Raji (cell line): Measurements from ENCODE around the gene GP1BA.

ENCODE experiments used
- POLR2A ChIP-seq: IDR thresholded peaks from 2 replicates; pipeline ENCODE4 v1.6.1; 2011; ENCODE audit warnings: low read depth, low read length, control low read depth; ENCODE audit not compliant: insufficient read depth

GP1BA gene

DNA sequence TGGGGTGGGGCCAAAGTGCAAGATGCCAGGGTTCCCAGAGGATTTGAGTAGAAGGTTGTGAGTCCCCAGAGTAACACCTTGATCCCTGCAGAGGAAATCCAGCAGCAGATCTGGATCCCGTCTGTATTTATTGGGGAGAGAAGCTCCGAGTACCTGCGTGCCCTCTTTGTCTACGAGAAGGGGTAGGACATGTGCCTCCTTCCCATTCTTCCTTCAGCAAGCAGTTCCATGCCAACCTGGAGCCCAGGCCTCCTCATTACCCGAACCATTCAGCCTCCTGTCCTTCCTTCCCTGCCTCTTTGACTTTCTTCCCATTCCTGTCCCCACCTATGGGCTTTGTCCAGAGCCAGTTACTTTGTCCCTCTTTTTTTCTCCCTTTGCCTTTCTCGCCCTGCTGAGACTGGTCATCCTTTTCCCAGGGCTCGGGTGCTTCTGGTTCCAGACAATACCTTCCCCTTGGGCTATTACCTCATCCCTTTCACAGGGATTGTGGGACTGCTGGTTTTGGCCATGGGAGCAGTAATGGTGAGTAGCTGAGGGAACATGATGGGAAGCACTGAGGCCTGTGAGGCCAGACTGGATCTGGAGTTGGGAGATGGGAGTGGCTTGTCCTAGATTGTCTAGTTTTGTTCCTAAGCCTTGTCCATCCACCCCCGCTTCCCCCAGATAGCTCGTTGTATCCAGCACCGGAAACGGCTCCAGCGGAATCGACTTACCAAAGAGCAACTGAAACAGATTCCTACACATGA is 10.9 kb downstream of the GP1BA start:
- no peak for TF ChIP-seq POLR2A

GRCh38 chr17:4944163-4944553 is 12.1 kb downstream of the GP1BA start:
- TF ChIP-seq POLR2A = peak; percentile 37; the same call in 1 of the 2 replicates

GRCh38 chr17:4944554-4945175 is 12.6 kb downstream of the GP1BA start:
- 0 out of 2 replicates have a peak, but pooled peaks have one; percentile 11 for TF ChIP-seq POLR2A

GRCh38 chr17:4945176-4945943 is 13.3 kb downstream of the GP1BA start:
- peak; percentile 59 for TF ChIP-seq POLR2A

GRCh38 chr17:4945944-4946280 is 13.8 kb downstream of the GP1BA start:
- TF ChIP-seq POLR2A = no peak

DNA sequence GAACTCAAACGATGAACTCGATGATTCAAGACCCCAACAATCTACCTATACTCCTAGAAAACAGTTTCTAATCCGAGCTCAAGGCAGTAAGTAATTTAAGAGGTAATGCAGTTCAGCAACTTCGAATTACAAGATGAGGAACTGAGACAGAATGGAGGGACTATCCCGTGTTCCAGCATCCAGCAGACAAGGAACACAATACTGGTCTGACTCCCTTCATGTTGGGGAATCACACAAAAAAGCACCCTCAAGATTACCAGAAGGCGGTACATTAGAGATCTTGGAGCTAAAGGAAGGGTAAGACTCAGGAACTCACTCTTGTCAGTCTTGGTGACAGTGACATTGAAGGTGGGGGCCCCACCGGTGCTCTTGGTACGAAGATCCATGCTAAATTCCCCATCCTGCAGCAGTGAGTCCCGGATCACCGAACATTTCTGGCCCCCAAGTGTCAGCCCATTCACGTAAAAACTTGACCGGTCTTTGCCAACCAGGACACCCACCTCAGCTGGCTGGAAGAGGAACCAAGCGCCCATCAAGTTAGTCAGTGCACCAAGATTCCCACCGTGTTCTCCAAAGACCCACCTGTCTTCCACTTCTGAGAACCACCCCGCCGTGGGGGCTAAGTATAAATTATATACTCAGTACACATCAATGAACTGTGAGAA is 14.4 kb downstream of the GP1BA start:
- no peak for TF ChIP-seq POLR2A

DNA sequence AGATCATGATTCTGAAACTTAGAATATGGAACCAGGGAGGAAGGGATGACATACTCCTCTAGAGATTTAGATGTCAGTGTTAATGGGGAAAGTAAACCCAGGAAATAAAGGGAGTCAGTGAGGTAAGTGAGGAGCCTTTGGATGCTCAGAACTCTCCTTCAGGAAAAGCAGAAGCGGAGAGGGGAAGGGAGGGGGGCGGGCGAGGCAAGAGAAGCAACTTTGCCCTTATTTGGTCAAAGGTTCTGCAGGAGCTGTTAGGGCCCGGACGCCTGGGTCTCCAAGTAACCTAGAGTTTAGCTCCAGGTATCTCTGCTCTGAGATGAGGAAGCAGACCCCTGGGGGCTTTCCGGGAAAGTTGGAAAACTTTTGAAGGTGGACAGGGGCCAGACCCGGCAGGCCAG is 14.9 kb downstream of the GP1BA start:
- no peak for TF ChIP-seq POLR2A

GRCh38 chr17:4947411-4948165 is 15.5 kb downstream of the GP1BA start:
- TF ChIP-seq POLR2A = peak; percentile 1; the same call in 1 of the 2 replicates

- TF ChIP-seq POLR2A = peak; percentile 92
Observed at GRCh38 chr17:4948166-4948930, 16.3 kb downstream of the GP1BA start, which contains the start of gene PFN1. Gene PFN1 (minus strand): TSS chr17:4948530. CDS start chr17:4948394, 136 bp downstream.

GRCh38 chr17:4948931-4949320 is 16.8 kb downstream of the GP1BA start:
- peak; percentile 16 for TF ChIP-seq POLR2A

DNA sequence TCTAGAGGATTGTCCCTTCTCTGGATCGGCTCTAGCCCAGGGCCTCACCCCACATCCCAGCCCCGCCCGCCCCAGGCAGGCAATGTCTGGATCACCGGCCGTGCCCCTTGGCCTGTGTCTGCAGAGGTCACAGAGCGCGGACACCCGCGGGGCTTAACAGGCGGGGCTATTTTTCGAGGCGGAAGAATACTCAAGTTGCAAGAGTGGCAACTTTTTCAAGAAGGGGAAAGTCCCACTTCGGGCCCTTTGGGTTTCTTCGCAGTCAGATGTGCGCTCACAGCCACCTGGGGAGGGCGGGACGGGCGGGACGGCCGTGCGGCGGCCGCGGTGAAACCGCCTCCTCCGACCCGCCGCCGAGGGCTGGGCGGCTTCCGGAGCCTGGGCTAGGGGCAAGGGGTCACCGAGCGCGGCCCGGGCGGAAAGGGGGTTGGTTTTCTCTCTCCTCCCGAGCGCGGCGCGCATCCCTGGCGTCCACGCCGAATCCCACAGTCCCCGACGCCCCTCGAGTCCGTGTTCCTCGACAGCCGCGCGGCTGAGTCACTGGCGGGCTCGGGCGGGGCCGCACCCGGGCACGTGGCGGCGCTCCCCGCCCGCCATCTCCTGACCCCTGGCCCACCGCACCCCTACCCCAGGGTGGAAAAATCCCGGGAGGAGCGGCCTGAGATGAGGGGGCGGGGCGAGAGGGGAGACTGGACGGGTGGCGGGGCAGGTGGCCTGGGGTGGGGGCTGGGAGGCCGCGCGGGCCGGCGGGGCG is 17.4 kb downstream of the GP1BA start:
- peak; percentile 45 for TF ChIP-seq POLR2A

- TF ChIP-seq POLR2A = peak; percentile 62
Observed at GRCh38 chr17:4950075-4950745, 18.1 kb downstream of the GP1BA start.
